ENCODE results near the gene TTLL7.
A peak's percentile ranks its signal among the peaks of the same experiment; 100 is the strongest.
"Not testable (repeated sequence)": the region's sequence is repeated elsewhere in the genome, so short reads cannot be mapped to it uniquely, and the experiment has no call there.

Gene TTLL7

DNA sequence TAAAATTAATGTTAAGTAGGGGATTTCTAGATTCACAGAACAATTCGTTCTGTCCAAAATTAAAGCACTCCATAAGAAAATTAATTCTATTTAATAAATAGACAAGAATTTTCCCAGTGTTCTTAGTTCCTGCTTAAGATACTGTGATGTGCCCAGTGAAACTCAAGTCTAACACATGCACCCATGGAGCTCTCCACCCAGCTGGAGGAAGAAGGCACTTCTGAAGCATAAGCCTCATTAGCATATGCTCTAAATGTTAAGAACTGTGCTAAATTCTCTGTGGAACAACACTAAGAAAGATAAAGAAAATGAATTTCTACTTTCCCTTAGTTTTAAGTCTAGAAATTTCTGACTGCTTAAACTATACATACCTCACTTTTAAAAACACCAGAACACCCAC lies 71.2 kb downstream of the TTLL7 start:
- no peak for DNase-seq

GRCh38 chr1:83927061-83927460 lies 71.9 kb downstream of the TTLL7 start:
- DNase-seq, result no peak

GRCh38 chr1:83923553-83923952 lies 75.4 kb downstream of the TTLL7 start:
- DNase-seq, result no peak

DNA sequence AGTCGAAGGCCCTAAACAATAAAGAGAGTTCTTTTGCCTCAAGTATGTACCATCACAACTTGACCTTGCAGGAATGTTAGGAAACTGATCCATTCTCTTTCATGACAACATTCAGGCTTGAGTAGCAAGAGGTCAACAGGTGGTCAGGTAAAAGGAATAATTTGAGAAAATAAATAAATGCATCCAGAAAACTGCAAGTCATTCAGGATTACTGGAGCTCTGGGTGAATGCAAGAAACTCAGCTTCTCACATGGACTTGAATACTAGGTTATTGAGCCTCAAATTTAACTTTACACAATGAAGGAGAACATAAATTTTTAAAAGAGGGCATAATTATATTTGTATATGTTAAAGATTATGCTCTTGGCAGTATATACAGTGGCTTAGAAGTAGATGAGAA lies 76.5 kb downstream of the TTLL7 start:
- no peak for DNase-seq

- DNase-seq, result no peak
These were observed 78.6 kb downstream of the TTLL7 start for GRCh38 chr1:83920320-83920719.

DNA sequence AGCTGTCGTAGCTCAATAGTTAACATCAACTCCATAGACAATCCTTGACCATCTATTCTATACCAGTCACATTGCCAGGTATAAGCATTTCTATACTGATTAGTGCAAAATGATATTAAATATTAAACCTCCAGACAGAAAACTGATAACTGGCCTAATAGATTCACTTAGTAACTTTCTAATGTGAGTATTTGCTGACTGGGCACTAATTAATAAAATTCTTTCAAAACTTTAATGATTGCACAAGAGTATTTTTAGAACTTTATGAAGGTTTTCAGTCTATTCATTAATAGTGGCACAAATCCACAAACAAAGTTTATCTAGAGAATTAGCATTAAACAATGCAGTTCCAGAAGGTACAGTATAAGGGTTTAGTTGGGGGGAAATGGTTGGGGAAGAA lies 79.1 kb downstream of the TTLL7 start:
- no peak for DNase-seq

DNA sequence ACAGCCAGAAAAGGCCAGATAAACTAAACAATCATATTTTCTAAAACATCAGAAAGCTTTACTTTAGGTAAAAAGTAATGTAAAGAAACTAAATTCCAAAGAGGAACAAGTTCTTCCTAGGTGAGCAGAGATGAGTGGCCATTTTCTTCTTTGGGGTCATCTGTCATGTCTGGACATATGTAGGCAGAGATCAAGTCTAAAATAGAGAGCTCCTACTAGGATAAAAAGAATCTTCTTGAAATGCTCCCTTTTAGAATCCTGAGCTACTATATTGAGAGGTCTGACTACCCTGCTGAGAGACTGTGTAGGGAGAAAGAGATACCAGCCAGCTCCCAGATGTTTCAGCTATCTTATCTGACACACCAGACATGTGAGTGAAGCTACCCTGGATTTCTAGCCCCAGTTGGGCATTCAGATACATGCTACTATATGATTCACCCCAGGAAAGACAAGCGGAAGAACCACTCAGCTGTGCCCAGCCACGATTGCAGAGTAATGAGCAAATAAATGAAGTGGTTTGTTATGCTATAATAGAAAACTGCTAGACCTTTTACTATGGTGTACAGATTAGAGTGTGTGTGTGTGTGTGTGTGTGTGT lies 80.1 kb downstream of the TTLL7 start:
- DNase-seq, result no peak

GRCh38 chr1:83917959-83918358 lies 81.0 kb downstream of the TTLL7 start:
- DNase-seq, result no peak

GRCh38 chr1:83916094-83916493 lies 82.8 kb downstream of the TTLL7 start:
- DNase-seq, result not testable (repeated sequence)

DNA sequence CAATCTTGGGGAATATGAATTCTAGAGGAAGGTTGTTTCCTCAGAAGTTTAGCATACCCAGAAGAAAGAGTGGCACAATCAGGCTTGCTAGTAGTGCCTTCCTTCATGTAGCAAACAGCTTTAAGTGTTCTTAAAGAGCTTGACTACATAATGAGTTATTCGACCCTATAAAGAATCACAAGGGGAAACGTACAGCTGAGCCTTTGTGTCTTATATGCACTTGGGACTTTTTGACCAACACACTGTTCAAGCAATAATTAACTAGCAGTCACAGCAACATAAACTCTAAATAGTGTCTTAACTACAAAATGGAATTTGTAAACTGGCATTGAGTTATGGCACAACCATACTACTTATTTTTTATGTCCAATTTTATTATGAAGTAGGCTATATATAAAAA lies 86.1 kb downstream of the TTLL7 start:
- DNase-seq, result no peak

DNA sequence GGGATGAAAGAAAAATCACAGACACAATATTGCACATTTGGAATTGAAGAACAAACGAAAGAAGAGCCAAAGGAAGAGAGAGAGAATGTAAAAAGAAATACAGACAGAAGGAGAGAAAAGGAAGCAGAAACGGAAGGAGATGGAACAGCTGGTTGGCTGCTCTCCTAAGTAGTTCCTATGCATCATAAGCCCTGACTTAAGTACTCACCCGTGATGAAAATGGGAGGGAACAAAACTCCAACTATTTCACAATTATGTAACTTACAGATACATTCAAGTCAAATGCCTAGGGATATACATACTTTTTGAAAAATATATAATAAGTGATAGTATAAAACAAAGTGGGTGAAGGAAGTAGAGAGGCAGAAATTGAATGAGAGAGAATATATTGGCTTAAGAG lies 88.5 kb downstream of the TTLL7 start:
- DNase-seq, result no peak

GRCh38 chr1:83909687-83910086 lies 89.2 kb downstream of the TTLL7 start:
- DNase-seq, result no peak

DNA sequence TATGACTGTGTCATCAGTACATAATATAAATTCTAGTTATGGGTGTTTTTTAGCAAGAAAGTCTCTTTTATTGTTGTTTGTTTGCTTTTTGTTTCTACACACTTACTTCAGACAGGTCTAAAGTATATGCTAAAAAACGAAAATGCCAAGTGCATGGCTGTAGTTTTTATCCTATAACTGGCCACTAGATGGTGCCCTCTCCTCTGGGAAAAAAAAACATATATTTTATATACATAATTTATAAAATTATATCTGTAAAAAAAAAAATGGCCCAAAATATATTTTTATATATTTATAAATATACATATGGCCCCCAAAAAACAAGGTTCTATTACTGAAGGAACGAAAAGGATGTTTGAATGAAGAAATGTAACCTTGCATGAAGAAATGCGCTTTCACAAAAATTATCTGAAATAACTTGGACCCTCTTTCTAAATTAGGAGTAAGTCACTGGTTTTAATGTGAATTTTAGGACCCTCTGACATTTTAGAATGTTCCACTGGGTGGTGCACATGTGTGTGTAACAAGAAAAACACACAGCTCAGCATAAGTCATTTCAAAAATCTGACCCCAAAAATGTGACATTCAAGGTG lies 93.5 kb downstream of the TTLL7 start:
- peak; percentile 23 for DNase-seq

DNA sequence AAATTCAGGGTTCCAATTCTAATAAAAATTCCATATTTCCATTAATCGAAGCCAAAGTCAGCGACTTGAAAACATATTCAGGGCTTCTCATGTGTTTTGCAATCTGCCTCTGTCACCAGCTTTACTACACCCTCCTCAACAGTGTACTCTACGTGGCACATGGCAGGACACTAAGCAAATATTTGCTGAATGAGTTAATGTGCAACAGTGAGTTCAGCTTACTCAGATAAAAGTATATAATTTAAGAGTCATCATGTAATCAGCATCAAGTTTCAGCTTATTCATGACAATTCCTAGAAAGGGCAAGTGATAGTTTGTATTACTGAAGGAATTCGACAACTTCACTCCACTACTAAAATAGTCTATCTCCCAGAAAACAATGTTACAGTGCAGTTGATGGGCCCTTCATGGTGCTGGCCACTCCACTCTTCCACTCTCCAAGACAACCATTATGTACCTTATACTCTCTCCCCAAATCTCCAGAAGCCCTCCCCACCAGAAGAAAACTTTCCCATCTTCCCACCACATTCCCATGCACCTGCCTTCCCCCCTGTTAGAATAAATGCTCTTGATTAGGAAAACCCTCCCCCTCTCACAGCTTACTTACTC lies 97.3 kb downstream of the TTLL7 start:
- DNase-seq, result no peak

- no peak for DNase-seq
These were observed 98.4 kb downstream of the TTLL7 start for GRCh38 chr1:83900524-83900923.

GRCh38 chr1:83897516-83897915 lies 101.4 kb downstream of the TTLL7 start:
- no peak for DNase-seq

DNA sequence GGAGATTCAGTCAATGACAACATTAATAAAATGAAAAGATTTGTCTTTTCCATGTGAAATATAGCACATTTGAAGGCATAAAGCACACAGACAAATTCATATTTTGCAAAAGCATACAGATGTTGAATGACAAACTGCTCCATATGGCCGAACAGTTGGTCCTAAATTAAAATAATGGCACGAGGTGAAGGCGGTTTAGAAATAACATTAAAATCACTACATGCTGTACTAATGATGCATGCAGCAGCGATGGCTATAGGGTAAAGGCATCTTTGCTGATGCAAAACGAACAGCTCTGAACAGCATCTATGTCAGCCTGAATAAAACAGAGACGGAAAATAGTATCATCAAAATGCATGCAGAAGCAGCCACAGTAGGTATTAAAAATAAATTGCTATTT lies 102.6 kb downstream of the TTLL7 start:
- DNase-seq, result no peak

GRCh38 chr1:83889707-83890106 lies 109.2 kb downstream of the TTLL7 start:
- DNase-seq, result no peak

- no peak for DNase-seq
These were observed 111.4 kb downstream of the TTLL7 start for GRCh38 chr1:83887483-83887882.

DNA sequence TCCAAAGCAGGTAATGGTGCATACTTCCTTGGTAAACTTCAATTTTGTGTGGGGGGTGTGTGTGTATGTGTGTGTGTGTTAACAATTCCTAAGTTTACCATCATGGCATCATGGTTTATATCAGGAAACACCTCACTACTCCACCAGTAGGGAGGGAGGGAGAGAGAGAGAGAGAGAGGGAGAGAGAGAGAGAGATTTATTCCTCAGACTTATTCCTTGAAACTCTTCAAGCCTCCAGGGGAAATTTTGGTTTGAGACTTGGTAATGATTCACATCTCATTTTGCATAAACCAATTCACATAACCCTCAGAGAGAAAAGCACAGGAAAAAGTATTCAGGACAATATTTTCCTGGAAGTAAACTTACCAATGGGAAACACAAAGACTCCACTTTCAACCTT lies 115.0 kb downstream of the TTLL7 start:
- DNase-seq, result no peak

DNA sequence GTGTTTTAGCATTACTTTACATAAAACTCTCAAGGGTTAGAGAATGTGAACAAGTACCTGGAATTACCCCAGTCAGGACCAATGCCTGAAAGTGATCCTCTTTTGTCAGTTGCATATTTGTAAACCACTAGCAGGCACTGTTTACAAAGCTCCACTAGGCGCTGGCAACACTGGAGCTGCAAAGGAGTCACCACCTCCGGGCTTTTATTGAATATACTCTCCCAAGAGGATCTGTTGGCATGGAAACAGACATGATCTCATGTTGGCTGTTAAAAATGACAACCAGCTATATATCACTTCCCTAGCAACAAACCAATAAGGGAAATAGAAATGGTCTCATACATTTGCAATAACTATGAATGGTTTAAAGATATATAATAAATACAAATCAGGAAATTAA lies 116.0 kb downstream of the TTLL7 start:
- no peak for DNase-seq

DNA sequence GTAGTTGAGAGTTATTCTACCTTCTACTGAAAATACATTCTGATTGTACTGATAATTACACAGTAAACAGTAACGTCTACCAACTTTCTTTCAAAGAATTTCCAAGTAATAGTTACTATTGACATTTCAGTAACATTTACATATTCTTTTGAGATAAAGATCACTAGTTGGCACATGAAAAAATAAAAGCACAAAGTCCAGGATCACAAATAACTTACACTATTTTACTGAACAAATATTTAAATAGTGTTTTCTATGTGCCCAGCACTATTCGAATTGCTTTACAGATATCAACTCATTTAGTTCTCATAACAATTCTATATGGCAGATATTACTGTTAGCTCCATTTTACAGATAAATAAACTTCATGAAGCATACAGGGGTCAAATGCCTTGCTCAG lies 126.4 kb downstream of the TTLL7 start:
- no peak for DNase-seq

- DNase-seq, result no peak
These were observed 133.9 kb downstream of the TTLL7 start for GRCh38 chr1:83864991-83865390.

DNA sequence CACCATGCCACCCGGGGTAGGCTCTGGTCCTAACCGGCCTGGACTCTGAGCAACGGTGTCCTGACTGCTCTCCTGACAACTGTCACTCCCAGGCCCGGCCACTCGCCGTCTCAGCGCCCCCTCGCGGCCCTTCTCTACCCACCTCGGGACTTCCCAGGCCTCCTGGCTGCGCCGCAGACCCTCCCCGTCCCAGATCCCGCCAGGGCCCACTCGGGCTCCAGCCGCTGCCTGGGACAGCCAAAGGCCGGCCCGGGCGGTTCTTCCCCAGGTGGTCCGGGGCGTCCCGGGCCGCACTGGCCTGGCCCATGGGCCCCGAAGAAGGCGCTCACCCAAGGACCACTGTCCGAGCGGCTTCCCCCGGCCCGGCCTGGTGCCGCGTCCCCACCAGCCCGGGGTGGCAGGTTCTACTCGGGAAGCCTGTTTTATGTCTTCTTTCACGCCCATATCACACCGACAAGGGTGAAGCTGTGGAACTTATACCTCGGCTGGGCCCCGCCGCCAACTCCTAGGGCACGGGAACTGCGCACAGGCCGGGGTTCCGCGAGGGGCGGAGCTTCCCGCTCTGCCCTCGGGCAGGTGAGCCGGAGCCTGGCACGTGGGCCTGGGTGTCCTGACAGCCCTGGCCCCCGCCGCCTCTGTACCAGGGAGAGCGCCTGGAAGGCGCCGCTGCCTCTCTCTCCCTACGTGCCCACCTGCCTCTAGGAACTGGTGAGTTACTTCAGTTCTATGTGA lies 138.3 kb downstream of the TTLL7 start:
- DNase-seq, result peak; percentile 70

Data from CD4-positive, alpha-beta T cell treated with Interleukin-12 subunit alpha and Interleukin-12 subunit beta, for 1 hour (primary cell).